Measurements from ENCODE around the gene WDR64.

Gene WDR64

GRCh38 chr1:241714321-241715218, 62.5 kb downstream of the WDR64 start:
- H4K20me1 ChIP-seq (ENCODE audit: insufficient read depth, low read length), result no peaks in the 10 kb centered on the region
- TF ChIP-seq CTCF (IDR thresholded peaks at IDR 0.05; ENCODE audit: low read depth, low read length) (no peak), EZH2phosphoT487 (IDR thresholded peaks at IDR 0.05; ENCODE audit: low read depth) (no peak)
- H3K9me3 ChIP-seq (ENCODE audit: insufficient read depth, low read length), result no peaks in the 10 kb centered on the region
- H3K4me2 ChIP-seq (ENCODE audit: low read length), result no peak overlapping the region
- peaks cover 16% of the 10 kb centered on the region; the same call in 1 of the 2 replicates for H3K27me3 ChIP-seq (ENCODE audit: low read depth, low read length)
- no peaks in the 10 kb centered on the region for H3K79me2 ChIP-seq (ENCODE audit: low read length)
- H3K27ac ChIP-seq (ENCODE audit: low read length), result no peak overlapping the region
- H3K9ac ChIP-seq (ENCODE audit: low read length), result no peak overlapping the region
- H3K36me3 ChIP-seq (replicated peaks; ENCODE audit: low read depth, low read length), result no peaks in the 10 kb centered on the region
- H2AFZ ChIP-seq (ENCODE audit: low read depth, low read length), result no peak overlapping the region
- peaks cover 14% of the 10 kb centered on the region for H3K4me1 ChIP-seq (ENCODE audit: low read length)
- H3K4me3 ChIP-seq (ENCODE audit: low read length), result no peak overlapping the region

GRCh38 chr1:241715435-241715834, 63.4 kb downstream of the WDR64 start:
- H3K4me1 ChIP-seq (ENCODE audit: low read length), result peaks cover 14% of the 10 kb centered on the region
- H3K9ac ChIP-seq (ENCODE audit: low read length), result no peak overlapping the region
- peaks cover 16% of the 10 kb centered on the region; the same call in 1 of the 2 replicates for H3K27me3 ChIP-seq (ENCODE audit: low read depth, low read length)
- no peaks in the 10 kb centered on the region for H3K79me2 ChIP-seq (ENCODE audit: low read length)
- no peaks in the 10 kb centered on the region for H3K9me3 ChIP-seq (ENCODE audit: insufficient read depth, low read length)
- H2AFZ ChIP-seq (ENCODE audit: low read depth, low read length), result no peak overlapping the region; the same call in 1 of the 2 replicates
- no peaks in the 10 kb centered on the region for H4K20me1 ChIP-seq (ENCODE audit: insufficient read depth, low read length)
- TF ChIP-seq EZH2phosphoT487 (IDR thresholded peaks at IDR 0.05; ENCODE audit: low read depth), result no peak
- TF ChIP-seq CTCF (IDR thresholded peaks at IDR 0.05; ENCODE audit: low read depth, low read length), result no peak
- H3K27ac ChIP-seq (ENCODE audit: low read length), result no peak overlapping the region
- H3K4me2 ChIP-seq (ENCODE audit: low read length), result no peak overlapping the region
- no peaks in the 10 kb centered on the region for H3K36me3 ChIP-seq (replicated peaks; ENCODE audit: low read depth, low read length)
- no peak overlapping the region for H3K4me3 ChIP-seq (ENCODE audit: low read length)

GRCh38 chr1:241715956-241716355, 63.9 kb downstream of the WDR64 start:
- no peaks in the 10 kb centered on the region for H4K20me1 ChIP-seq (ENCODE audit: insufficient read depth, low read length)
- no peaks in the 10 kb centered on the region for H3K36me3 ChIP-seq (replicated peaks; ENCODE audit: low read depth, low read length)
- no peaks in the 10 kb centered on the region for H3K79me2 ChIP-seq (ENCODE audit: low read length)
- no peak overlapping the region for H3K4me3 ChIP-seq (ENCODE audit: low read length)
- no peak for TF ChIP-seq EZH2phosphoT487 (IDR thresholded peaks at IDR 0.05; ENCODE audit: low read depth)
- peaks cover 16% of the 10 kb centered on the region; the same call in 1 of the 2 replicates for H3K27me3 ChIP-seq (ENCODE audit: low read depth, low read length)
- H3K27ac ChIP-seq (ENCODE audit: low read length), result no peak overlapping the region
- peaks cover 14% of the 10 kb centered on the region for H3K4me1 ChIP-seq (ENCODE audit: low read length)
- H2AFZ ChIP-seq (ENCODE audit: low read depth, low read length), result no peak overlapping the region
- H3K9me3 ChIP-seq (ENCODE audit: insufficient read depth, low read length), result no peaks in the 10 kb centered on the region
- H3K4me2 ChIP-seq (ENCODE audit: low read length), result no peak overlapping the region
- H3K9ac ChIP-seq (ENCODE audit: low read length), result no peak overlapping the region

GRCh38 chr1:241716915-241717656, 65.0 kb downstream of the WDR64 start:
- no peaks in the 10 kb centered on the region for H3K79me2 ChIP-seq (ENCODE audit: low read length)
- no peak overlapping the region for H2AFZ ChIP-seq (ENCODE audit: low read depth, low read length)
- H3K9me3 ChIP-seq (ENCODE audit: insufficient read depth, low read length), result no peaks in the 10 kb centered on the region
- H3K27me3 ChIP-seq (ENCODE audit: low read depth, low read length), result peaks cover 16% of the 10 kb centered on the region; the same call in 1 of the 2 replicates
- no peak overlapping the region for H3K4me3 ChIP-seq (ENCODE audit: low read length)
- no peak overlapping the region for H3K4me2 ChIP-seq (ENCODE audit: low read length)
- H3K4me1 ChIP-seq (ENCODE audit: low read length), result peaks cover 14% of the 10 kb centered on the region
- H3K27ac ChIP-seq (ENCODE audit: low read length), result no peak overlapping the region
- no peaks in the 10 kb centered on the region for H3K36me3 ChIP-seq (replicated peaks; ENCODE audit: low read depth, low read length)
- no peaks in the 10 kb centered on the region for H4K20me1 ChIP-seq (ENCODE audit: insufficient read depth, low read length)
- no peak overlapping the region for H3K9ac ChIP-seq (ENCODE audit: low read length)
- TF ChIP-seq CTCF (IDR thresholded peaks at IDR 0.05; ENCODE audit: low read depth, low read length) (no peak), EZH2phosphoT487 (IDR thresholded peaks at IDR 0.05; ENCODE audit: low read depth) (no peak)

All from OCI-LY3 (cell line).